Measurements from ENCODE around the gene SCNM1. TPM values are rescaled to one million over a fixed set of nuclear protein-coding genes. Genes with fewer than 3 reads are reported as not detected.
"Not testable (repeated sequence)": the region's sequence is repeated elsewhere in the genome, so short reads cannot be mapped to it uniquely, and the experiment has no call there.

The SCNM1 gene
- total RNA-seq, 1 experiment from 2014 or later = 53.6 TPM

GRCh38 chr1:151176514-151177045 is 10.6 kb downstream of the SCNM1 start:
- TF ChIP-seq CTCF (IDR thresholded peaks at IDR 0.05; ENCODE audit: insufficient read depth in 1 of 2, low read depth in 1 of 2, low read length in 1 of 2, severe bottlenecking in 1 of 2, unreplicated experiment in 1 of 2) = no peak
- Histone ChIP-seq H3K36me3 (ENCODE audit: control insufficient read depth, insufficient read depth, low read length) (peaks cover 2% of the 10 kb centered on the region), H3K4me1 (no peaks in the 10 kb centered on the region), H3K4me3 (ENCODE audit: low read depth, low read length) (no peak overlapping the region), H3K27me3 (replicated peaks; ENCODE audit: control insufficient read depth, insufficient read depth, low read length) (no peaks in the 10 kb centered on the region), H3K9me3 (no peaks in the 10 kb centered on the region)
- Mint-ChIP-seq H3K4me3 (ENCODE audit: unreplicated experiment) (no peak overlapping the region), H3K36me3 (ENCODE audit: insufficient read depth, unreplicated experiment) (peaks cover 41% of the 10 kb centered on the region), H3K4me1 (ENCODE audit: low read depth, unreplicated experiment) (no peaks in the 10 kb centered on the region), H3K27ac (ENCODE audit: unreplicated experiment) (no peak overlapping the region), H3K9me3 (ENCODE audit: unreplicated experiment) (no peaks in the 10 kb centered on the region), H3K27me3 (ENCODE audit: insufficient read depth, unreplicated experiment) (no peaks in the 10 kb centered on the region)
- POLR2A ChIA-PET = no interaction called here
- CTCF ChIA-PET = interaction anchor here (1.0 kb wide), 1 partner anchor 77 kb away, joined by 4 read pairs; no protein-coding TSS in a partner anchor
- intact Hi-C loops (cut with micrococcal nuclease; ENCODE audit: unreplicated experiment) = no loop called here
- BruUV-seq (replicated peaks) = no TSS peak
- DNase-seq = no peak

- no peaks in the 10 kb centered on the region for H3K27me3 ChIP-seq (replicated peaks; ENCODE audit: control insufficient read depth, insufficient read depth, low read length)
- Mint-ChIP-seq H3K27ac (ENCODE audit: unreplicated experiment) (no peak overlapping the region), H3K4me3 (ENCODE audit: unreplicated experiment) (no peak overlapping the region), H3K9me3 (ENCODE audit: unreplicated experiment) (no peaks in the 10 kb centered on the region), H3K36me3 (ENCODE audit: insufficient read depth, unreplicated experiment) (peaks cover 59% of the 10 kb centered on the region), H3K4me1 (ENCODE audit: low read depth, unreplicated experiment) (peaks cover 8% of the 10 kb centered on the region), H3K27me3 (ENCODE audit: insufficient read depth, unreplicated experiment) (no peaks in the 10 kb centered on the region)
- TF ChIP-seq CTCF (IDR thresholded peaks at IDR 0.05; ENCODE audit: insufficient read depth in 1 of 2, low read depth in 1 of 2, low read length in 1 of 2, severe bottlenecking in 1 of 2, unreplicated experiment in 1 of 2) = no peak
- peaks cover 2% of the 10 kb centered on the region for H3K36me3 ChIP-seq (ENCODE audit: control insufficient read depth, insufficient read depth, low read length)
- ChIA-PET CTCF (interaction anchor here (0.7 kb wide), 1 partner anchor 16 kb away, joined by 4 read pairs; no protein-coding TSS in a partner anchor), POLR2A (no interaction called here)
- DNase-seq = no peak
- intact Hi-C loops (cut with micrococcal nuclease; ENCODE audit: unreplicated experiment) = no loop called here
- H3K4me1 ChIP-seq = 0 out of 2 replicates have a peak, but pooled peaks cover 8% of the 10 kb centered on the region
- H3K4me3 ChIP-seq (ENCODE audit: low read depth, low read length) = no peak overlapping the region
- H3K9me3 ChIP-seq = no peaks in the 10 kb centered on the region
- no TSS peak for BruUV-seq (replicated peaks)
These were observed 18.3 kb downstream of the SCNM1 start for GRCh38 chr1:151184211-151184610.

- H3K4me1 Mint-ChIP-seq (ENCODE audit: low read depth, unreplicated experiment) = peaks cover 8% of the 10 kb centered on the region
- intact Hi-C loops (cut with micrococcal nuclease; ENCODE audit: unreplicated experiment) = no loop called here
- no peak overlapping the region for H3K27ac Mint-ChIP-seq (ENCODE audit: unreplicated experiment)
- Histone ChIP-seq H3K9me3 (no peaks in the 10 kb centered on the region), H3K4me3 (ENCODE audit: low read depth, low read length) (no peak overlapping the region), H3K27me3 (replicated peaks; ENCODE audit: control insufficient read depth, insufficient read depth, low read length) (no peaks in the 10 kb centered on the region), H3K4me1 (0 out of 2 replicates have a peak, but pooled peaks cover 9% of the 10 kb centered on the region), H3K36me3 (ENCODE audit: control insufficient read depth, insufficient read depth, low read length) (peaks cover 2% of the 10 kb centered on the region; the same call in 1 of the 2 replicates)
- ChIA-PET POLR2A (no interaction called here), CTCF (no interaction called here)
- no peaks in the 10 kb centered on the region for H3K9me3 Mint-ChIP-seq (ENCODE audit: unreplicated experiment)
- TF ChIP-seq CTCF (IDR thresholded peaks at IDR 0.05; ENCODE audit: insufficient read depth in 1 of 2, low read depth in 1 of 2, low read length in 1 of 2, severe bottlenecking in 1 of 2, unreplicated experiment in 1 of 2) = no peak
- H3K27me3 Mint-ChIP-seq (ENCODE audit: insufficient read depth, unreplicated experiment) = no peaks in the 10 kb centered on the region
- H3K4me3 Mint-ChIP-seq (ENCODE audit: unreplicated experiment) = no peak overlapping the region
- DNase-seq = no peak
- peaks cover 47% of the 10 kb centered on the region for H3K36me3 Mint-ChIP-seq (ENCODE audit: insufficient read depth, unreplicated experiment)
- no TSS peak for BruUV-seq (replicated peaks)
These were observed 21.3 kb downstream of the SCNM1 start for GRCh38 chr1:151187205-151187604.

- CTCF ChIA-PET; H3K36me3 ChIP-seq (ENCODE audit: control insufficient read depth, insufficient read depth, low read length); BruUV-seq (replicated peaks); H3K9me3 ChIP-seq; intact Hi-C loops (cut with micrococcal nuclease; ENCODE audit: unreplicated experiment); H3K4me1 Mint-ChIP-seq (ENCODE audit: low read depth, unreplicated experiment); H3K4me1 ChIP-seq; H3K27me3 ChIP-seq (replicated peaks; ENCODE audit: control insufficient read depth, insufficient read depth, low read length); H3K27me3 Mint-ChIP-seq (ENCODE audit: insufficient read depth, unreplicated experiment); H3K9me3 Mint-ChIP-seq (ENCODE audit: unreplicated experiment); DNase-seq: not testable (repeated sequence)
- Mint-ChIP-seq H3K27ac (ENCODE audit: unreplicated experiment) (peak overlapping the region; percentile 91), H3K36me3 (ENCODE audit: insufficient read depth, unreplicated experiment) (peaks cover 35% of the 10 kb centered on the region), H3K4me3 (ENCODE audit: unreplicated experiment) (peak overlapping the region; percentile 85)
- POLR2A ChIA-PET = interaction anchor here (1.2 to 1.4 kb wide), 2 partner anchors 22 to 492 kb away, joined by 3 to 9 read pairs; partner anchors contain the start of genes GOLPH3L, LYSMD1 and SCNM1
- peak overlapping the region; percentile 48 for H3K4me3 ChIP-seq (ENCODE audit: low read depth, low read length)
These were observed 22.7 kb downstream of the SCNM1 start for GRCh38 chr1:151188667-151189066.
